IPS-11a (cell line): ENCODE measurements around the gene WDR54.

Source experiments
- H3K4me3 ChIP-seq: one replicate; pipeline ENCODE4 v1.5.1; 2013; ENCODE audit warnings: low read depth, low read length, control low read depth

WDR54 gene

GRCh38 chr2:74421221-74421870, at the start of gene WDR54, which contains the start of gene C2orf81:
Gene WDR54, plus strand, starts transcription at chr2:74421730. Its CDS starts 424 bp downstream, at chr2:74422154.
Gene C2orf81, minus strand, starts transcription at chr2:74421619. Its CDS starts 59 bp downstream, at chr2:74421560.
- peak within 1 kb of the TSS; percentile 71 for H3K4me3 ChIP-seq

GRCh38 chr2:74372674-74373073, 48.9 kb upstream of the WDR54 start:
- H3K4me3 ChIP-seq: no peak overlapping the region

- H3K4me3 ChIP-seq: no peak overlapping the region
These were observed 48.3 kb upstream of the WDR54 start for GRCh38 chr2:74373221-74373676.

- peak overlapping the region; percentile 40 for H3K4me3 ChIP-seq
These were observed 47.5 kb upstream of the WDR54 start for GRCh38 chr2:74373985-74374384.

- H3K4me3 ChIP-seq: peak overlapping the region; percentile 40
These were observed 46.9 kb upstream of the WDR54 start for GRCh38 chr2:74374509-74375205.

GRCh38 chr2:74375838-74376237, 45.7 kb upstream of the WDR54 start:
- no peak overlapping the region for H3K4me3 ChIP-seq

GRCh38 chr2:74378007-74378406, 43.5 kb upstream of the WDR54 start:
- H3K4me3 ChIP-seq: no peak overlapping the region

- H3K4me3 ChIP-seq: no peak within 1 kb of the TSS
These were observed 41.4 kb upstream of the WDR54 start, which contains the start of gene DCTN1 for GRCh38 chr2:74379851-74380789. Gene DCTN1, minus strand, starts transcription at chr2:74380311. Its CDS starts 274 bp downstream, at chr2:74380037.

GRCh38 chr2:74381751-74382150, 39.8 kb upstream of the WDR54 start:
- H3K4me3 ChIP-seq: no peak overlapping the region

- H3K4me3 ChIP-seq: no peak overlapping the region
These were observed 38.3 kb upstream of the WDR54 start for GRCh38 chr2:74383254-74383653.

- H3K4me3 ChIP-seq: no peak overlapping the region
These were observed 37.5 kb upstream of the WDR54 start for GRCh38 chr2:74384051-74384450.

GRCh38 chr2:74385396-74385795, 36.1 kb upstream of the WDR54 start:
- H3K4me3 ChIP-seq: no peak overlapping the region

- H3K4me3 ChIP-seq: no peak overlapping the region
These were observed 34.2 kb upstream of the WDR54 start for GRCh38 chr2:74387346-74387745.

- peak overlapping the region; percentile 87 for H3K4me3 ChIP-seq
These were observed 30.9 kb upstream of the WDR54 start for GRCh38 chr2:74390606-74391005.

GRCh38 chr2:74391209-74391579, 30.3 kb upstream of the WDR54 start:
- H3K4me3 ChIP-seq: peak overlapping the region; percentile 87

- peak overlapping the region; percentile 87 for H3K4me3 ChIP-seq
These were observed 29.7 kb upstream of the WDR54 start for GRCh38 chr2:74391580-74392448.

- H3K4me3 ChIP-seq: peak overlapping the region; percentile 87
These were observed 29.1 kb upstream of the WDR54 start for GRCh38 chr2:74392449-74392743.

- no peak overlapping the region for H3K4me3 ChIP-seq
These were observed 28.0 kb upstream of the WDR54 start for GRCh38 chr2:74393525-74393924.

GRCh38 chr2:74396149-74396548, 25.4 kb upstream of the WDR54 start:
- no peak overlapping the region for H3K4me3 ChIP-seq

- H3K4me3 ChIP-seq: no peak overlapping the region
These were observed 21.7 kb upstream of the WDR54 start for GRCh38 chr2:74399785-74400184.
